Right lung (tissue), 5 donors: ENCODE data around the gene GALP. TPM values are rescaled to one million over a fixed set of nuclear protein-coding genes. Genes with fewer than 3 reads are reported as not detected.
A peak's percentile ranks its signal among the peaks of the same experiment; 100 is the strongest.
"Not testable (repeated sequence)": the region's sequence is repeated elsewhere in the genome, so short reads cannot be mapped to it uniquely, and the experiment has no call there.

Source experiments
- DNase-seq, 2 donors: peaks; one replicate each; pipeline ENCODE4 v3.0.0-alpha.2; 2013
- polyA plus RNA-seq, 5 donors: library from polyadenylated mRNA; unstranded; fragments of 120-200 nt; gene quantifications; one replicate each; pipeline versions ENCODE4 v1.2.1 to v1.2.3, GENCODE V29; 2013; ENCODE audit warnings: inconsistent platforms in 1 of 5, low replicate concordance in 1 of 5; ENCODE audit not compliant: insufficient read length in 5 of 5, insufficient read depth in 1 of 5

GALP gene
- polyA plus RNA-seq, 5 donors: not detected

- DNase-seq: no peak
These were observed 14.0 kb downstream of the GALP start for GRCh38 chr19:56189785-56190184.

- DNase-seq: no peak
These were observed 15.3 kb downstream of the GALP start for GRCh38 chr19:56191115-56191514.

- DNase-seq: no peak
These were observed 15.9 kb downstream of the GALP start for GRCh38 chr19:56191711-56192110.

- no peak for DNase-seq
These were observed 18.3 kb downstream of the GALP start for GRCh38 chr19:56193981-56194640.

- not testable (repeated sequence) for DNase-seq
These were observed 21.8 kb downstream of the GALP start, which contains the start of gene ZSCAN5B for GRCh38 chr19:56197646-56198045. TSS of gene ZSCAN5B (minus strand) at chr19:56197783. CDS start at chr19:56193052, 4,731 bp downstream.

- no peak for DNase-seq
These were observed 23.9 kb downstream of the GALP start for GRCh38 chr19:56199687-56200086.

GRCh38 chr19:56201973-56202372, 26.2 kb downstream of the GALP start, which contains the start of gene ZSCAN5C:
TSS of gene ZSCAN5C (plus strand) at chr19:56202273. CDS start at chr19:56205914, 3,641 bp downstream.
- no peak for DNase-seq

- not testable (repeated sequence) for DNase-seq
These were observed 31.8 kb downstream of the GALP start for GRCh38 chr19:56207581-56207980.

- DNase-seq: no peak
These were observed 33.3 kb downstream of the GALP start for GRCh38 chr19:56209091-56209490.

- not testable (repeated sequence) for DNase-seq
These were observed 34.2 kb downstream of the GALP start for GRCh38 chr19:56210036-56210435.

GRCh38 chr19:56211718-56212117, 35.9 kb downstream of the GALP start:
- DNase-seq: no peak

- DNase-seq: peak; percentile 11 to 17
These were observed 41.5 kb downstream of the GALP start for GRCh38 chr19:56217039-56217949.

- no peak for DNase-seq
These were observed 43.2 kb downstream of the GALP start for GRCh38 chr19:56218961-56219360.

GRCh38 chr19:56221442-56221841, 45.6 kb downstream of the GALP start:
- DNase-seq: peak in 1 of 2 donors; percentile 2

GRCh38 chr19:56221851-56222250, 46.0 kb downstream of the GALP start:
- no peak for DNase-seq

- DNase-seq: no peak
These were observed 47.1 kb downstream of the GALP start for GRCh38 chr19:56222901-56223300.

- no peak for DNase-seq
These were observed 47.7 kb downstream of the GALP start for GRCh38 chr19:56223481-56223880.

Other genes starting within 250 kb of the GALP start
- not detected for gene NLRP13, start 243.7 kb upstream of the GALP start, polyA plus RNA-seq
- not detected for gene NLRP8, start 228.2 kb upstream of the GALP start, polyA plus RNA-seq
- not detected for gene NLRP5, start 189.2 kb upstream of the GALP start, polyA plus RNA-seq
- 10 to 100 TPM; 11.0 to 31.7 (median 16.1) TPM for gene ZNF787, start 54.7 kb upstream of the GALP start, polyA plus RNA-seq
- gene ZNF444, start 34.7 kb upstream of the GALP start, polyA plus RNA-seq: 10 to 100 TPM; 30.5 to 62.6 (median 51.1) TPM
- under 1 TPM in 2 of 5 donors, not detected in 3; 0.09 to 0.13 TPM for gene ZSCAN5B, start 21.8 kb downstream of the GALP start, polyA plus RNA-seq
- not detected for gene ZSCAN5C, start 26.3 kb downstream of the GALP start, polyA plus RNA-seq
- 1 to 10 TPM; 1.9 to 4.4 (median 3.5) TPM for gene EDDM13, start 96.7 kb downstream of the GALP start, polyA plus RNA-seq
- gene ZSCAN5A, start 138.8 kb downstream of the GALP start, polyA plus RNA-seq: 10 to 100 TPM; 13.6 to 16.6 (median 15.2) TPM
- 10 to 100 TPM in 3 of 5 donors, 1 to 10 TPM in 2; 6.7 to 12.2 (median 10.2) TPM for gene ZNF582, start 217.5 kb downstream of the GALP start, polyA plus RNA-seq
- gene ZNF583, start 228.3 kb downstream of the GALP start, polyA plus RNA-seq: 10 to 100 TPM in 2 of 5 donors, 1 to 10 TPM in 3; 9.1 to 16.3 (median 9.9) TPM